Measurements from ENCODE around the gene PRR35. TPM values are rescaled to one million over a fixed set of nuclear protein-coding genes. Genes with fewer than 3 reads are reported as not detected.

The PRR35 gene
- total RNA-seq, result 0.07 TPM in 1 of 2 replicates, not detected in the other

GRCh38 chr16:560204-560700 is at the start of gene PRR35:
TSS of gene PRR35 (plus strand) at chr16:560394. CDS start at chr16:563295, 2,901 bp downstream.

GRCh38 chr16:527015-527903 is 32.9 kb upstream of the PRR35 start, which contains the start of gene CAPN15:
TSS of gene CAPN15 (plus strand) at chr16:527712. CDS start at chr16:546839, 19,127 bp downstream.

GRCh38 chr16:566475-567372 is 6.5 kb downstream of the PRR35 start, which contains the start of gene NHLRC4:
TSS of gene NHLRC4 (plus strand) at chr16:567005. CDS start at chr16:568048, 1,043 bp downstream.

GRCh38 chr16:569445-570254 is 9.5 kb downstream of the PRR35 start, which contains the start of gene PIGQ:
TSS of gene PIGQ (plus strand) at chr16:569968. CDS start at chr16:574075, 4,107 bp downstream.

GRCh38 chr16:589658-590187 is 29.5 kb downstream of the PRR35 start, which contains the start of gene RAB40C:
TSS of gene RAB40C (plus strand) at chr16:590066. CDS start at chr16:590292, 226 bp downstream.

Small RNA genes within 50 kb of the gene (small RNA-seq; reads per million reads assigned to genes)
- 0.63 reads per million for gene MIR3176
- gene MIR5587, result not detected
- not detected for gene Z98883.1

Other genes with a start within 250 kb of the PRR35 start
- 19.8 and 20.8 TPM in 2 replicates for gene AXIN1, start 207.7 kb upstream of the PRR35 start, total RNA-seq
- 85.0 and 90.7 TPM in 2 replicates for gene MRPL28, start 189.9 kb upstream of the PRR35 start, total RNA-seq
- gene PGAP6, start 178.4 kb upstream of the PRR35 start, total RNA-seq, result 56.7 and 57.8 TPM in 2 replicates
- gene NME4, start 163.2 kb upstream of the PRR35 start, total RNA-seq, result 71.9 and 83.6 TPM in 2 replicates
- gene DECR2, start 158.5 kb upstream of the PRR35 start, total RNA-seq, result 12.2 and 16.1 TPM in 2 replicates
- 34.2 and 39.8 TPM in 2 replicates for gene RAB11FIP3, start 134.7 kb upstream of the PRR35 start, total RNA-seq
- 42.2 and 70.2 TPM in 2 replicates for gene CAPN15, start 32.7 kb upstream of the PRR35 start, total RNA-seq
- gene NHLRC4, start 6.6 kb downstream of the PRR35 start, total RNA-seq, result 0.86 and 1.1 TPM in 2 replicates
- 24.9 and 30.7 TPM in 2 replicates for gene PIGQ, start 9.6 kb downstream of the PRR35 start, total RNA-seq
- gene RAB40C, start 29.7 kb downstream of the PRR35 start, total RNA-seq, result 11.2 and 13.9 TPM in 2 replicates
- gene WFIKKN1, start 70.6 kb downstream of the PRR35 start, total RNA-seq, result 0.13 and 0.22 TPM in 2 replicates
- gene METTL26, start 75.9 kb downstream of the PRR35 start, total RNA-seq, result 87.8 and 119 TPM in 2 replicates
- gene MCRIP2, start 81.4 kb downstream of the PRR35 start, total RNA-seq, result 14.1 TPM in 2 replicates
- gene WDR90, start 89.0 kb downstream of the PRR35 start, total RNA-seq, result 14.6 and 26.4 TPM in 2 replicates
- 42.6 and 43.9 TPM in 2 replicates for gene RHOT2, start 107.7 kb downstream of the PRR35 start, total RNA-seq
- gene RHBDL1, start 115.3 kb downstream of the PRR35 start, total RNA-seq, result 0.27 and 0.29 TPM in 2 replicates
- gene STUB1, start 120.0 kb downstream of the PRR35 start, total RNA-seq, result 77.6 and 98.1 TPM in 2 replicates
- 34.8 and 47.0 TPM in 2 replicates for gene JMJD8, start 123.9 kb downstream of the PRR35 start, total RNA-seq
- 6.4 and 8.0 TPM in 2 replicates for gene WDR24, start 130.0 kb downstream of the PRR35 start, total RNA-seq
- gene FBXL16, start 145.4 kb downstream of the PRR35 start, total RNA-seq, result 0.65 and 0.66 TPM in 2 replicates
- 9.4 and 18.7 TPM in 2 replicates for gene METRN, start 154.7 kb downstream of the PRR35 start, total RNA-seq
- 23.0 and 32.0 TPM in 2 replicates for gene ANTKMT, start 160.8 kb downstream of the PRR35 start, total RNA-seq
- gene CCDC78, start 166.0 kb downstream of the PRR35 start, total RNA-seq, result 0.93 and 1.0 TPM in 2 replicates
- gene HAGHL, start 166.7 kb downstream of the PRR35 start, total RNA-seq, result 5.6 and 7.7 TPM in 2 replicates
- 24.5 and 28.3 TPM in 2 replicates for gene CIAO3, start 180.6 kb downstream of the PRR35 start, total RNA-seq
- not detected in 2 replicates for gene MSLN, start 200.3 kb downstream of the PRR35 start, total RNA-seq
- 31.8 and 38.6 TPM in 2 replicates for gene RPUSD1, start 228.0 kb downstream of the PRR35 start, total RNA-seq
- gene CHTF18, start 228.2 kb downstream of the PRR35 start, total RNA-seq, result 22.1 and 49.1 TPM in 2 replicates
- gene GNG13, start 240.3 kb downstream of the PRR35 start, total RNA-seq, result not detected in 2 replicates